ENCODE results near the gene MKRN3. TPM values are rescaled to one million over a fixed set of nuclear protein-coding genes. Genes with fewer than 3 reads are reported as not detected.

MKRN3 gene
- total and polyA plus RNA-seq, 2 of the 8 experiments (the other 6 are each of a cell fraction or from before 2014, with no cell fraction given), result not detected

GRCh38 chr15:23566071-23566554, 639 bp downstream of the MKRN3 start:
- DNase-seq (ENCODE audit: low read depth in 1 of 2, low spot score in 2 of 2), result no peak
- TF ChIP-seq RNF2 (IDR thresholded peaks at IDR 0.05; ENCODE audit: borderline replicate concordance, low read depth, low read length, missing control alignments, poor library complexity, severe bottlenecking), result no peak
- TF ChIP-seq HDAC2 (IDR thresholded peaks at IDR 0.05; ENCODE audit: borderline replicate concordance in 1 of 2, low read depth in 2 of 2, low read length in 2 of 2), result no peak
- TF ChIP-seq FOSL1 (IDR thresholded peaks at IDR 0.05; ENCODE audit: insufficient read depth, low read depth, low read length), result no peak
- no peak for TF ChIP-seq JUN (IDR thresholded peaks at IDR 0.05; ENCODE audit: low read depth, low read length)
- TF ChIP-seq RBBP5 (IDR thresholded peaks at IDR 0.05; ENCODE audit: borderline replicate concordance, low read depth, low read length), result no peak

More at GRCh38 chr15:23566071-23566554, 639 bp downstream of the MKRN3 start:
- H4K91ac ChIP-seq (replicated peaks; ENCODE audit: insufficient read length, low read length), result no peak overlapping the region
- no peak overlapping the region for H4K5ac ChIP-seq (ENCODE audit: insufficient read length, low read depth, low read length)
- no peaks in the 10 kb centered on the region for H3K79me1 ChIP-seq (ENCODE audit: low read depth, low read length)
- no peak overlapping the region for H3K18ac ChIP-seq (ENCODE audit: extremely low read depth, low read length)
- CTCF ChIA-PET (ENCODE audit: partially characterized antibody), result no interaction called here
- H4K20me1 ChIP-seq (replicated peaks in 1 of 2; ENCODE audit: control insufficient read depth in 1 of 2, insufficient read depth in 2 of 2, low read length in 2 of 2), result no peaks in the 10 kb centered on the region
- POLR2A ChIA-PET (ENCODE audit: partially characterized antibody), result no interaction called here
- no peak overlapping the region for H3K9ac ChIP-seq (replicated peaks in 1 of 4; ENCODE audit: extremely low read depth in 1 of 4, low read depth in 3 of 4, low read length in 3 of 4)
- no peak overlapping the region for H3K23ac ChIP-seq (ENCODE audit: insufficient read length)
- no peak overlapping the region for H2BK12ac ChIP-seq (ENCODE audit: low read depth, low read length)
- H3K9me3 ChIP-seq (ENCODE audit: insufficient read depth in 2 of 2, low read depth in 1 of 2, low read length in 1 of 2), result peaks cover 47 to 53% of the 10 kb centered on the region in 2 experiments
- no peak overlapping the region for H2AK5ac ChIP-seq (ENCODE audit: low read depth, low read length)
- no peak overlapping the region for H3K4me3 ChIP-seq (ENCODE audit: extremely low read depth in 1 of 4, insufficient read depth in 2 of 4, low read depth in 3 of 4, low read length in 4 of 4)
- no peaks in the 10 kb centered on the region for H3K27me3 ChIP-seq (replicated peaks in 1 of 4; ENCODE audit: control insufficient read depth in 3 of 4, extremely low read depth in 1 of 4, insufficient read depth in 3 of 4, low read length in 3 of 4)
- no peak overlapping the region; the same call in 1 of the 2 replicates for H4K8ac ChIP-seq (ENCODE audit: extremely low read depth, insufficient read depth, low read length)
- no peaks in the 10 kb centered on the region for H3K79me2 ChIP-seq (ENCODE audit: control insufficient read depth in 1 of 2, insufficient read depth in 2 of 2, low read length in 2 of 2)
- H2BK20ac ChIP-seq (ENCODE audit: low read length), result no peak overlapping the region
- no peak overlapping the region for H2BK15ac ChIP-seq (ENCODE audit: low read length)
- H2AFZ ChIP-seq (ENCODE audit: low read length), result no peak overlapping the region
- H3K56ac ChIP-seq (replicated peaks; ENCODE audit: insufficient read length, low read depth, low read length), result no peak overlapping the region
- no peak overlapping the region for H3K14ac ChIP-seq (ENCODE audit: insufficient read length)
- no peak overlapping the region for H3K27ac ChIP-seq (ENCODE audit: low read depth, low read length)
- 86% methylated on average over 16 of the region's 22 CpGs; no CpG with 5 or more reads in 1 of the 2 experiments for WGBS, 2 experiments (ENCODE audit: extremely low coverage in 1 of 2, insufficient coverage in 1 of 2, insufficient read length in 1 of 2, insufficient replicate concordance in 2 of 2, low coverage in 1 of 2, low lambda C conversion rate in 2 of 2, missing lambda C conversion rate in 1 of 2)
- H2BK5ac ChIP-seq (ENCODE audit: low read depth, low read length), result no peak overlapping the region
- H2BK120ac ChIP-seq (replicated peaks; ENCODE audit: low read depth, low read length), result no peak overlapping the region
- FAIRE-seq, result no peak
- H3K4ac ChIP-seq (replicated peaks; ENCODE audit: insufficient read length, low read depth, low read length), result no peak overlapping the region
- no peaks in the 10 kb centered on the region for H3K23me2 ChIP-seq (ENCODE audit: low read depth, low read length)
- H3K4me2 ChIP-seq (ENCODE audit: insufficient read depth in 1 of 2, low read depth in 2 of 2, low read length in 2 of 2), result no peak overlapping the region
- no peaks in the 10 kb centered on the region for H3K36me3 ChIP-seq (ENCODE audit: control insufficient read depth in 2 of 4, insufficient read depth in 4 of 4, low read length in 3 of 4)
- H3K4me1 ChIP-seq (replicated peaks in 1 of 4; ENCODE audit: control insufficient read depth in 3 of 4, insufficient read depth in 4 of 4, low read length in 3 of 4), result no peaks in the 10 kb centered on the region

All from H1 (cell line).